GM12878 (cell line): Measurements from ENCODE around the gene DCDC2. TPM values are rescaled to one million over a fixed set of nuclear protein-coding genes. Genes with fewer than 3 reads are reported as not detected.

ENCODE experiments used
- ATAC-seq: fragments of 200-7000 bp; cut with Tn5 transposase; 3 replicates; pipeline ENCODE4 v1.9.1; 2020; ENCODE audit warnings: mild to moderate bottlenecking, moderate library complexity
- BruUV-seq: library from RNA; stranded (reverse); fragments of 400-500 nt; replicated peaks from 2 replicates; lab custom pipeline; 2021; lab: Mats Ljungman, UMichigan
- CTCF ChIA-PET: fragments of 300-600 bp; sonication (Branson Sonifier 250); formaldehyde crosslinking; extraction: SDS; loops from one replicate; lab custom pipeline; 2021; ENCODE audit warnings: inconsistent platforms; lab: Yijun Ruan, JAX
- POLR2A ChIA-PET: fragments of 350-600 bp; formaldehyde crosslinking; extraction: SDS; loops from one replicate; lab custom pipeline; 2021; ENCODE audit warnings: inconsistent platforms; lab: Charles Lee
- RAD21 ChIA-PET: fragments of 300-600 bp; sonication (Branson Sonifier 250); formaldehyde crosslinking; loops from one replicate; lab custom pipeline; 2023; ENCODE audit warnings: antibody characterized with exemption; ENCODE audit not compliant: unreplicated experiment; lab: Charles Lee
- SMC1A ChIA-PET: fragments of 300-600 bp; sonication (Branson Sonifier 250); formaldehyde crosslinking; loops from one replicate; lab custom pipeline; 2023; ENCODE audit not compliant: unreplicated experiment, uncharacterized antibody; lab: Charles Lee
- DNase-seq: peaks from one replicate; pipeline ENCODE4 v3.0.0-alpha.2; 2011; ENCODE audit warnings: low read depth, low spot score
- FAIRE-seq: peaks from 3 replicates; lab custom pipeline; 2011; peaks lifted over from hg19 to GRCh38; lab: Jason Lieb, UNC
- H2AFZ ChIP-seq: 2 replicates; pipeline ENCODE4 v1.6.0; 2011; ENCODE audit warnings: low read depth, low read length, control low read depth; ENCODE audit not compliant: control insufficient read depth
- H3K27ac ChIP-seq: 2 replicates; pipeline ENCODE4 v1.5.1; 2011; ENCODE audit warnings: control low read depth; ENCODE audit not compliant: control insufficient read depth, insufficient read depth
- H3K27me3 ChIP-seq, 2 experiments: replicated peaks in 1 of 2; 2 replicates each; pipeline versions ENCODE4 v1.6.0 to v1.6.1; 2011; ENCODE audit warnings: low read length in 1 of 2; ENCODE audit not compliant: control insufficient read depth in 2 of 2, insufficient read depth in 2 of 2
- H3K36me3 ChIP-seq, 2 experiments: 2 replicates each; pipeline ENCODE4 v1.5.1; 2011; ENCODE audit warnings: low read length in 1 of 2; ENCODE audit not compliant: control insufficient read depth in 2 of 2, insufficient read depth in 2 of 2
- H3K4me1 ChIP-seq: 2 replicates; pipeline ENCODE4 v1.6.1; 2011; ENCODE audit warnings: mild to moderate bottlenecking, low read length, moderate library complexity, mixed read lengths; ENCODE audit not compliant: control insufficient read depth, insufficient read depth
- H3K4me2 ChIP-seq: 2 replicates; pipeline ENCODE4 v1.6.0; 2011; ENCODE audit warnings: control low read depth; ENCODE audit not compliant: control insufficient read depth, insufficient read depth
- H3K4me3 ChIP-seq: fragments of 200-600 bp; sonication (generic); 2 replicates; pipeline ENCODE4 v1.5.1; 2016
- H3K79me2 ChIP-seq: 2 replicates; pipeline ENCODE4 v1.6.0; 2011; ENCODE audit warnings: low read length; ENCODE audit not compliant: control insufficient read depth, insufficient read depth
- H3K9ac ChIP-seq: 2 replicates; pipeline ENCODE4 v1.8.0; 2011; ENCODE audit warnings: low read length, control low read depth, mixed read lengths; ENCODE audit not compliant: control insufficient read depth, insufficient read depth
- H3K9me3 ChIP-seq: replicated peaks from 3 replicates; pipeline ENCODE4 v1.5.1; 2011; ENCODE audit warnings: mild to moderate bottlenecking, low read length; ENCODE audit not compliant: control insufficient read depth, insufficient read depth
- H4K20me1 ChIP-seq: 2 replicates; pipeline ENCODE4 v1.6.0; 2011; ENCODE audit not compliant: control insufficient read depth, insufficient read depth
- BCL11A ChIP-seq: IDR thresholded peaks from 2 replicates; pipeline ENCODE4 v1.6.1; 2011; ENCODE audit warnings: low read depth, low read length
- CBX5 ChIP-seq: sonication (generic); IDR thresholded peaks from 2 replicates; pipeline ENCODE4 v1.6.1; 2016; ENCODE audit warnings: low read depth, moderate library complexity, mild to moderate bottlenecking, inconsistent platforms
- HDAC2 ChIP-seq: fragments of 200-600 bp; sonication (generic); IDR thresholded peaks from 2 replicates; pipeline ENCODE4 v1.6.1; 2017
- IKZF1 ChIP-seq: fragments of 450-650 bp; conservative IDR thresholded peaks from 2 replicates; pipeline ENCODE4 v1.6.1; 2017; ENCODE audit warnings: antibody characterized with exemption, mild to moderate bottlenecking
- MXI1 ChIP-seq: fragments of 150-350 bp; IDR thresholded peaks from 2 replicates; pipeline ENCODE4 v1.6.1; 2011; ENCODE audit warnings: low read depth, mild to moderate bottlenecking, inconsistent platforms, low read length, improper control_type of control experiment
- NBN ChIP-seq: fragments of 450-650 bp; IDR thresholded peaks from 2 replicates; pipeline ENCODE4 v1.6.1; 2016
- NR2C1 ChIP-seq: fragments of 450-650 bp; IDR thresholded peaks from 2 replicates; pipeline ENCODE4 v1.6.1; 2017; ENCODE audit warnings: antibody characterized with exemption, mild to moderate bottlenecking, moderate library complexity
- NRF1 ChIP-seq: conservative IDR thresholded peaks from 2 replicates; pipeline ENCODE4 v1.6.1; 2011; ENCODE audit warnings: mild to moderate bottlenecking, low read depth, low read length, improper control_type of control experiment
- RAD51 ChIP-seq: fragments of 450-650 bp; IDR thresholded peaks from 2 replicates; pipeline ENCODE4 v1.6.1; 2016; ENCODE audit warnings: moderate library complexity, mild to moderate bottlenecking, inconsistent platforms
- STAT3 ChIP-seq: IDR thresholded peaks from 2 replicates; pipeline ENCODE4 v1.6.1; 2011; ENCODE audit warnings: low read depth, low read length, improper control_type of control experiment
- WGBS: methylation state at CpG from one replicate; pipeline ENCODE4 v1.1.6; 2016; ENCODE audit warnings: low lambda C conversion rate; ENCODE audit not compliant: insufficient replicate concordance, insufficient coverage; ENCODE audit errors: missing lambda C conversion rate; 5-methylcytosine and 5-hydroxymethylcytosine counted together
- in situ Hi-C: fragments of 300-500 bp; cut with MboI; formaldehyde crosslinking; loops from 9 replicates; pipeline ENCODE4 v1.14.3; 2018; ENCODE audit warnings: mixed read lengths
- intact Hi-C: fragments of 100-400 bp; cut with micrococcal nuclease; formaldehyde crosslinking; loops from one replicate; pipeline ENCODE4 v1.14.2; 2022; ENCODE audit not compliant: unreplicated experiment
- polyA plus RNA-seq, 11 experiments: library from polyadenylated mRNA; depleted of rRNA in 4 of 11; unstranded in 6 of 11; stranded (reverse) in 5 of 11; fragments of >200 nt; fragmentation: Nextera tagmentation in 4 of 11; fragmentation: Illumina TruSeq in 1 of 11; extraction: Ambion mirVana in 4 of 11; extraction: Trizol in 1 of 11; gene quantifications; 1 replicate in 1 of 11; 2 replicates in 10 of 11; pipeline versions ENCODE4 v1.2.1 to v1.2.3, GENCODE V29; 2011 to 2016; ENCODE audit warnings: inconsistent platforms in 2 of 11, missing spikeins in 2 of 11, low read depth in 1 of 11
- total RNA-seq, 4 experiments: library from RNA; depleted of rRNA in 3 of 4; stranded (reverse); fragments of >200 nt in 3 of 4; fragmentation: Illumina TruSeq in 1 of 4; extraction: Trizol in 1 of 4; gene quantifications; 2 replicates each; pipeline versions ENCODE4 v1.2.1 to v1.2.3, GENCODE V29; 2013 to 2021
- TF ChIP-seq, protein P1 (sequence below): fragments of 450-650 bp; IDR thresholded peaks from 2 replicates; pipeline ENCODE4 v1.6.1; 2016; ENCODE audit warnings: mild to moderate bottlenecking, moderate library complexity, borderline replicate concordance

Gene DCDC2
- total and polyA plus RNA-seq, 10 of the 15 experiments (the other 5 are each of a cell fraction or from before 2014, with no cell fraction given) = under 0.01 to 0.03 TPM; not detected in 8

DNA sequence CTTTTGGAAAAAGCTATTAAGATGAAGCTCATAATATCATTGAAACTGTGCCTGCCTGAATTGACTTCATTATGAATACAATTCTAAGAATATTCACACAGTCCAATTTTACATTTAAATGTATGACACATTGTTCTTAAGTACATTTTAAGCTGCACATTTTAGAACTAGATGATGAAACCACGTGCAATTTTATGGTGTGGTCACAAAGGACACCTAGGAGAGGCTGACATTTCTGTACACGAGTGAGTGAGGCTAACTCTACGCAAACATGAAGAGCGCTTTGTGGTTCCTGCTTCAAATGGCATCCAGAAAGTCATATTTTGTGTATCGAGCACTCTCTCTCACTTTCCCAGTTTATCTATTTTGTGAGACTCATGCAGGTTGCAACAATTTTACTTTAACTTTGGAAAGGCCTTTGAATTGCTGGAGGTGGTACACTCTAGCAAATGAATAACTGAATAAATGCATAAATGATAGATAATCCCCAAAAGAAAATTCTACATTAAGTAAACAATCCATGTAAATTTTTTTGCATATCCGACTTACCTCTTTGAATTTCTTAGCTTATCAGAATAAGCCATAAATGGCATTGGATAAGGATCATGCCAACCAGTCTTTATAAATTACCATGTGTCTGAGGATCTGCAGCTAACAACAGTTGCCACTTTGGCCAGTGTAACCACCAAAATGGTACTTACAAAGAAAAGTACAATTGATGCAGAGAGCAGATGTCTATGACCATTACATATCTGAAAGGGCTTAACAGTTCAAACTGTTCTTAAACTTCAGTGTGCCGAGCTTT, 134.5 kb downstream of the DCDC2 start:
- BruUV-seq = no TSS peak
- RAD21 ChIA-PET = no interaction called here
- intact Hi-C loops = no loop called here
- Histone ChIP-seq H3K27ac (no peak overlapping the region), H3K9ac (no peak overlapping the region), H2AFZ (no peak overlapping the region), H4K20me1 (no peaks in the 10 kb centered on the region), H3K27me3 (peaks cover 0 to 5% of the 10 kb centered on the region in 2 experiments; a peak in 2 of 4 replicates), H3K4me3 (no peak overlapping the region), H3K4me2 (no peak overlapping the region), H3K4me1 (no peaks in the 10 kb centered on the region), H3K79me2 (no peaks in the 10 kb centered on the region), H3K9me3 (no peaks in the 10 kb centered on the region), H3K36me3 (no peaks in the 10 kb centered on the region)
- ATAC-seq (no peak), FAIRE-seq (no peak), DNase-seq (no peak)
- CTCF ChIA-PET = interaction anchor here (1.3 to 1.5 kb wide), 2 partner anchors 10 to 18 kb away, joined by 3 to 4 read pairs; no protein-coding TSS in a partner anchor
- WGBS = 29% methylated on average over 7 of the region's 7 CpGs
- TF ChIP-seq BCL11A (no peak), MXI1 (no peak), NR2C1 (no peak), CBX5 (no peak), STAT3 (no peak), NBN (no peak), NRF1 (no peak), HDAC2 (no peak), RAD51 (no peak), IKZF1 (no peak)
- TF ChIP-seq, protein P1, sequence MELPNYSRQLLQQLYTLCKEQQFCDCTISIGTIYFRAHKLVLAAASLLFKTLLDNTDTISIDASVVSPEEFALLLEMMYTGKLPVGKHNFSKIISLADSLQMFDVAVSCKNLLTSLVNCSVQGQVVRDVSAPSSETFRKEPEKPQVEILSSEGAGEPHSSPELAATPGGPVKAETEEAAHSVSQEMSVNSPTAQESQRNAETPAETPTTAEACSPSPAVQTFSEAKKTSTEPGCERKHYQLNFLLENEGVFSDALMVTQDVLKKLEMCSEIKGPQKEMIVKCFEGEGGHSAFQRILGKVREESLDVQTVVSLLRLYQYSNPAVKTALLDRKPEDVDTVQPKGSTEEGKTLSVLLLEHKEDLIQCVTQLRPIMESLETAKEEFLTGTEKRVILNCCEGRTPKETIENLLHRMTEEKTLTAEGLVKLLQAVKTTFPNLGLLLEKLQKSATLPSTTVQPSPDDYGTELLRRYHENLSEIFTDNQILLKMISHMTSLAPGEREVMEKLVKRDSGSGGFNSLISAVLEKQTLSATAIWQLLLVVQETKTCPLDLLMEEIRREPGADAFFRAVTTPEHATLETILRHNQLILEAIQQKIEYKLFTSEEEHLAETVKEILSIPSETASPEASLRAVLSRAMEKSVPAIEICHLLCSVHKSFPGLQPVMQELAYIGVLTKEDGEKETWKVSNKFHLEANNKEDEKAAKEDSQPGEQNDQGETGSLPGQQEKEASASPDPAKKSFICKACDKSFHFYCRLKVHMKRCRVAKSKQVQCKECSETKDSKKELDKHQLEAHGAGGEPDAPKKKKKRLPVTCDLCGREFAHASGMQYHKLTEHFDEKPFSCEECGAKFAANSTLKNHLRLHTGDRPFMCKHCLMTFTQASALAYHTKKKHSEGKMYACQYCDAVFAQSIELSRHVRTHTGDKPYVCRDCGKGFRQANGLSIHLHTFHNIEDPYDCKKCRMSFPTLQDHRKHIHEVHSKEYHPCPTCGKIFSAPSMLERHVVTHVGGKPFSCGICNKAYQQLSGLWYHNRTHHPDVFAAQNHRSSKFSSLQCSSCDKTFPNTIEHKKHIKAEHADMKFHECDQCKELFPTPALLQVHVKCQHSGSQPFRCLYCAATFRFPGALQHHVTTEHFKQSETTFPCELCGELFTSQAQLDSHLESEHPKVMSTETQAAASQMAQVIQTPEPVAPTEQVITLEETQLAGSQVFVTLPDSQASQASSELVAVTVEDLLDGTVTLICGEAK = no peak
- in situ Hi-C loops = no loop called here
- SMC1A ChIA-PET = interaction anchor here (1.1 to 1.7 kb wide), 2 partner anchors 14 to 647 kb away, joined by 3 read pairs; no protein-coding TSS in a partner anchor
- POLR2A ChIA-PET = no interaction called here
